HL-60 (cell line): ENCODE results near the gene INPP4B.

Experiments
- DNase-seq, 2 experiments: peaks; one replicate each; pipeline ENCODE4 v3.0.0-alpha.2; 2010 to 2020; ENCODE audit warnings: low read depth in 1 of 2, low spot score in 1 of 2
- H3K27ac ChIP-seq: fragments of 250-450 bp; sonication (Bioruptor Pico); replicated peaks from 2 replicates; pipeline ENCODE4 v1.5.1; 2020; ENCODE audit warnings: mild to moderate bottlenecking, moderate library complexity
- H3K27me3 ChIP-seq: fragments of 250-450 bp; sonication (Bioruptor Pico); 2 replicates; pipeline ENCODE4 v1.5.1; 2021; ENCODE audit warnings: mild to moderate bottlenecking, moderate library complexity; ENCODE audit not compliant: insufficient read depth, poor library complexity, severe bottlenecking
- H3K4me3 ChIP-seq: replicated peaks from 2 replicates; pipeline ENCODE4 v1.5.1; 2011; ENCODE audit warnings: mild to moderate bottlenecking, control low read depth, low read length; ENCODE audit not compliant: insufficient read depth
- GABPA ChIP-seq: IDR thresholded peaks from 2 replicates; pipeline ENCODE4 v1.6.1; 2012; ENCODE audit warnings: low read depth
- POLR2AphosphoS5 ChIP-seq: IDR thresholded peaks from 2 replicates; pipeline ENCODE4 v1.6.1; 2012; ENCODE audit warnings: low read depth
- SPI1 ChIP-seq: IDR thresholded peaks from 2 replicates; pipeline ENCODE4 v1.6.1; 2012; ENCODE audit warnings: low read depth, mild to moderate bottlenecking, borderline replicate concordance
- TF ChIP-seq, protein P1 (sequence below): IDR thresholded peaks from one replicate; pipeline ENCODE4 v1.5.1; 2011; ENCODE audit warnings: low read length, control low read depth, inconsistent platforms; ENCODE audit not compliant: insufficient read depth
- TF ChIP-seq, protein P2 (sequence below): IDR thresholded peaks from 2 replicates; pipeline ENCODE4 v1.6.1; 2012; ENCODE audit warnings: low read depth; ENCODE audit not compliant: insufficient replicate concordance

Gene INPP4B

DNA sequence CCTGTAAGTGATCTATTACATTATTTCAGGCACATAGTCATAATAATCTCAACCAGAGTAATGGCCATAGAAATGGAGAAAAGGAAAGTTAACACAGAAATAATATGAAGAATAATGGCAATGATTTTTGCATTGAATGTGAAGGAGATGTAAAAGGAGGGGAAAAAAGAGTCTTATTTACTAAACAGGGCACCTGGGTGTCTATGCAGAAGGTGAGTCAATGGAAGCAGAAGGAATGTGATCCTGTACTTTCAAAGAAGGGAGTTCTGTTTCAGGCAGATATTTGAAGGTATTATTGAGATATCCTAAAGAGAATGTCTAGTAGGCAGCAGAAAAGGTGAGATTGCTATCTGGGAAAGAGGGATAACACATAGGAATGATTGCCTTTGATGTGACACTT lies 279.9 kb downstream of the INPP4B start:
- TF ChIP-seq POLR2AphosphoS5: no peak
- TF ChIP-seq GABPA: no peak
- TF ChIP-seq SPI1: no peak
- TF ChIP-seq, protein P1, sequence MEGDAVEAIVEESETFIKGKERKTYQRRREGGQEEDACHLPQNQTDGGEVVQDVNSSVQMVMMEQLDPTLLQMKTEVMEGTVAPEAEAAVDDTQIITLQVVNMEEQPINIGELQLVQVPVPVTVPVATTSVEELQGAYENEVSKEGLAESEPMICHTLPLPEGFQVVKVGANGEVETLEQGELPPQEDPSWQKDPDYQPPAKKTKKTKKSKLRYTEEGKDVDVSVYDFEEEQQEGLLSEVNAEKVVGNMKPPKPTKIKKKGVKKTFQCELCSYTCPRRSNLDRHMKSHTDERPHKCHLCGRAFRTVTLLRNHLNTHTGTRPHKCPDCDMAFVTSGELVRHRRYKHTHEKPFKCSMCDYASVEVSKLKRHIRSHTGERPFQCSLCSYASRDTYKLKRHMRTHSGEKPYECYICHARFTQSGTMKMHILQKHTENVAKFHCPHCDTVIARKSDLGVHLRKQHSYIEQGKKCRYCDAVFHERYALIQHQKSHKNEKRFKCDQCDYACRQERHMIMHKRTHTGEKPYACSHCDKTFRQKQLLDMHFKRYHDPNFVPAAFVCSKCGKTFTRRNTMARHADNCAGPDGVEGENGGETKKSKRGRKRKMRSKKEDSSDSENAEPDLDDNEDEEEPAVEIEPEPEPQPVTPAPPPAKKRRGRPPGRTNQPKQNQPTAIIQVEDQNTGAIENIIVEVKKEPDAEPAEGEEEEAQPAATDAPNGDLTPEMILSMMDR: no peak
- TF ChIP-seq, protein P2, sequence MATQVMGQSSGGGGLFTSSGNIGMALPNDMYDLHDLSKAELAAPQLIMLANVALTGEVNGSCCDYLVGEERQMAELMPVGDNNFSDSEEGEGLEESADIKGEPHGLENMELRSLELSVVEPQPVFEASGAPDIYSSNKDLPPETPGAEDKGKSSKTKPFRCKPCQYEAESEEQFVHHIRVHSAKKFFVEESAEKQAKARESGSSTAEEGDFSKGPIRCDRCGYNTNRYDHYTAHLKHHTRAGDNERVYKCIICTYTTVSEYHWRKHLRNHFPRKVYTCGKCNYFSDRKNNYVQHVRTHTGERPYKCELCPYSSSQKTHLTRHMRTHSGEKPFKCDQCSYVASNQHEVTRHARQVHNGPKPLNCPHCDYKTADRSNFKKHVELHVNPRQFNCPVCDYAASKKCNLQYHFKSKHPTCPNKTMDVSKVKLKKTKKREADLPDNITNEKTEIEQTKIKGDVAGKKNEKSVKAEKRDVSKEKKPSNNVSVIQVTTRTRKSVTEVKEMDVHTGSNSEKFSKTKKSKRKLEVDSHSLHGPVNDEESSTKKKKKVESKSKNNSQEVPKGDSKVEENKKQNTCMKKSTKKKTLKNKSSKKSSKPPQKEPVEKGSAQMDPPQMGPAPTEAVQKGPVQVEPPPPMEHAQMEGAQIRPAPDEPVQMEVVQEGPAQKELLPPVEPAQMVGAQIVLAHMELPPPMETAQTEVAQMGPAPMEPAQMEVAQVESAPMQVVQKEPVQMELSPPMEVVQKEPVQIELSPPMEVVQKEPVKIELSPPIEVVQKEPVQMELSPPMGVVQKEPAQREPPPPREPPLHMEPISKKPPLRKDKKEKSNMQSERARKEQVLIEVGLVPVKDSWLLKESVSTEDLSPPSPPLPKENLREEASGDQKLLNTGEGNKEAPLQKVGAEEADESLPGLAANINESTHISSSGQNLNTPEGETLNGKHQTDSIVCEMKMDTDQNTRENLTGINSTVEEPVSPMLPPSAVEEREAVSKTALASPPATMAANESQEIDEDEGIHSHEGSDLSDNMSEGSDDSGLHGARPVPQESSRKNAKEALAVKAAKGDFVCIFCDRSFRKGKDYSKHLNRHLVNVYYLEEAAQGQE: no peak
- DNase-seq: no peak
- H3K27me3 ChIP-seq: no peaks in the 10 kb centered on the region
- H3K27ac ChIP-seq: no peak overlapping the region
- no peak overlapping the region for H3K4me3 ChIP-seq

DNA sequence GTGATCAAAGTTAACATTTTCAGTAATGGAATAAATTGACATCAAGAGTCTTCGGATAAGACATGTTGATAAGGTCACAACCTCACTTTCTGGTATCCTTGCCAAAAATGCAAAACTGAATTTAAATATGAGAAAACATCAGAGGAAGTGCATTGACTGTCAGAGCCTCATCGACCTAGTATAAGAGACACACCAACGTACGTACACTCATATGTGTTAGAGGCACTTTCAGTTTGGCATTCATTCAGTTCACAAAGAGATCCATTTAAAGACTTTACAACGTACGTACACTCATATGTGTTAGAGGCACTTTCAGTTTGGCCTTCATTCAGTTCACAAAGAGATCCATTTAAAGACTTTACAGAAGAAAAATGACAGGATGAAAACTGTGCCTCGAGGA lies 280.3 kb downstream of the INPP4B start:
- Histone ChIP-seq H3K4me3 (no peak overlapping the region), H3K27ac (no peak overlapping the region), H3K27me3 (no peaks in the 10 kb centered on the region)
- no peak for DNase-seq
- TF ChIP-seq SPI1 (no peak), POLR2AphosphoS5 (no peak), GABPA (no peak)
- TF ChIP-seq, protein P1: no peak
- TF ChIP-seq, protein P2: no peak

DNA sequence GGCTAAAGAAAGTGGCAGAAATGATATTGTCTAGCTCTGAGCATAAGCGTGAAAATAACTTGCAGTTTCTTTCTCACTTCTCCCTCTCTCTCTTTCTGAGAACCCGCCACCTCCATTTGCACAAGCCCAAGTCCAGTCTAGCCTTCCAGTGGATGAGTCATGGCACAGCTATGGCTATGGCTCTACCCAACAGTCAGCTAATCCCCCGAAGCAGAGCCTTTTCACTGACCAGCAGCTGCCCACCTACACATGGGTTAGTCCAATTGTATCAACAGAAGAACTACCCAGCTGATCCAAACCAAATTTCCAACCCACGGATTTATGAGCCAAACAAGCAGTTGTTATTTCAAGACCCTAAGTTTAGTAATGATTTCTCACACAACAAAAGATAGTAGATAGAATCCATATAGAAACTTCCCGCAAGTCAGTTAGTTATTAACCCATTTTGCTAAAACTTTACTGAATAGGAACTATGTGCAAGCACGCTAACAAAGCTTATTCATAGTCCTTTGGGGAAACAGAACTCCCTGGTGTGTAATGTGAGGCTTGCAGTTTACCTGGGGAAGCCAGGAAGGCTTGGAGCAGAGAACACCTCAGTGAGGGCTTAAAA lies 282.3 kb downstream of the INPP4B start:
- Histone ChIP-seq H3K4me3 (no peak overlapping the region), H3K27ac (no peak overlapping the region), H3K27me3 (no peaks in the 10 kb centered on the region)
- TF ChIP-seq GABPA (no peak), POLR2AphosphoS5 (no peak), SPI1 (no peak)
- TF ChIP-seq, protein P2: no peak
- TF ChIP-seq, protein P1: no peak
- no peak for DNase-seq
